IPS-18c (cell line): ENCODE data around the gene MBP.

Source experiments
- H3K4me3 ChIP-seq: 2 replicates; pipeline ENCODE4 v1.7.0; 2013; ENCODE audit warnings: low read depth, mild to moderate bottlenecking, low read length, moderate library complexity; ENCODE audit not compliant: insufficient read depth
- H3K9me3 ChIP-seq: one replicate; pipeline ENCODE4 v1.6.1; 2013; ENCODE audit warnings: mild to moderate bottlenecking, low read length, moderate library complexity; ENCODE audit not compliant: control insufficient read depth, insufficient read depth

Gene MBP

GRCh38 chr18:77123320-77124231, 9.0 kb downstream of the MBP start:
- Histone ChIP-seq H3K4me3 (no peak overlapping the region), H3K9me3 (no peaks in the 10 kb centered on the region)

- H3K4me3 ChIP-seq, result no peak overlapping the region
- H3K9me3 ChIP-seq, result no peaks in the 10 kb centered on the region
Observed at GRCh38 chr18:77121523-77121922, 11.1 kb downstream of the MBP start.

GRCh38 chr18:77119851-77120491, 12.6 kb downstream of the MBP start:
- H3K9me3 ChIP-seq, result no peaks in the 10 kb centered on the region
- no peak overlapping the region for H3K4me3 ChIP-seq

GRCh38 chr18:77119101-77119850, 13.3 kb downstream of the MBP start:
- Histone ChIP-seq H3K9me3 (no peaks in the 10 kb centered on the region), H3K4me3 (no peak overlapping the region)

- no peaks in the 10 kb centered on the region for H3K9me3 ChIP-seq
- H3K4me3 ChIP-seq, result no peak overlapping the region
Observed at GRCh38 chr18:77118256-77119090, 14.1 kb downstream of the MBP start.

- Histone ChIP-seq H3K9me3 (no peaks in the 10 kb centered on the region), H3K4me3 (no peak overlapping the region)
Observed at GRCh38 chr18:77116201-77117080, 16.1 kb downstream of the MBP start.

GRCh38 chr18:77115192-77115953, 17.2 kb downstream of the MBP start:
- Histone ChIP-seq H3K9me3 (peaks cover 2% of the 10 kb centered on the region), H3K4me3 (no peak overlapping the region)

GRCh38 chr18:77114415-77115191, 18.0 kb downstream of the MBP start:
- H3K4me3 ChIP-seq, result no peak overlapping the region
- H3K9me3 ChIP-seq, result peaks cover 2% of the 10 kb centered on the region

GRCh38 chr18:77114152-77114414, 18.5 kb downstream of the MBP start:
- Histone ChIP-seq H3K9me3 (peaks cover 2% of the 10 kb centered on the region), H3K4me3 (no peak overlapping the region)

- H3K4me3 ChIP-seq, result no peak overlapping the region
Observed at GRCh38 chr18:77113361-77114151, 19.0 kb downstream of the MBP start.

GRCh38 chr18:77112747-77113092, 19.9 kb downstream of the MBP start:
- H3K9me3 ChIP-seq, result peaks cover 2% of the 10 kb centered on the region
- no peak overlapping the region for H3K4me3 ChIP-seq

More at GRCh38 chr18:77113361-77114151, 19.0 kb downstream of the MBP start:
- peaks cover 2% of the 10 kb centered on the region for H3K9me3 ChIP-seq

GRCh38 chr18:77111951-77112746, 20.4 kb downstream of the MBP start:
- Histone ChIP-seq H3K9me3 (peaks cover 2% of the 10 kb centered on the region), H3K4me3 (no peak overlapping the region)

GRCh38 chr18:77111449-77111848, 21.1 kb downstream of the MBP start:
- Histone ChIP-seq H3K9me3 (peaks cover 2% of the 10 kb centered on the region), H3K4me3 (no peak overlapping the region)

GRCh38 chr18:77110936-77111335, 21.6 kb downstream of the MBP start:
- Histone ChIP-seq H3K4me3 (no peak overlapping the region), H3K9me3 (peaks cover 2% of the 10 kb centered on the region)
